SH-SY5Y (cell line): ENCODE results near the gene CPA2.

Experiments used
- GATA2 ChIP-seq: IDR thresholded peaks from 2 replicates; pipeline ENCODE4 v1.6.1; 2011; ENCODE audit warnings: mild to moderate bottlenecking, low read depth, low read length
- GATA3 ChIP-seq: IDR thresholded peaks from 2 replicates; pipeline ENCODE4 v1.6.1; 2011; ENCODE audit warnings: low read depth, mild to moderate bottlenecking, low read length, moderate library complexity

DNA sequence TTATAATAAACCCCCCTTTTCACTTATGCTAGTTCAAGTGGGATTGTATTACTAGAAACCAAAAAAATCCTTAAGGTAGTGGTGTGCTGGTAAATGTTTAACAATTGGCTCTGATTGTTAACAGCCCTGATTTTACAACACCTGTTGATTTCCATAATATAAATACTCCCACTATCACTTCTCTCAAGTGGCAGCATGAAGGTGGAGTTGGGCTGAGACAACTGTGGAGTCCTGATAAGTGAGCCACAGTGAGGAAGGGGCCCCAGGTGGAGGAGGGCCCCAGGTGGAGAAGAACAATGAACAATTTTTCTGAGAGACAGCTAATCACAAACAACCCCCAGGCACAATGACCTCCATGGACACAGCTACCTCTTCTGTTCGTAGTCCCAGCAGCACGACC, 32.6 kb upstream of the CPA2 start:
- TF ChIP-seq GATA2, result no peak
- no peak for TF ChIP-seq GATA3
